ENCODE data around the gene OFD1.
"Not testable (repeated sequence)": the region's sequence is repeated elsewhere in the genome, so short reads cannot be mapped to it uniquely, and the experiment has no call there.

OFD1 gene

DNA sequence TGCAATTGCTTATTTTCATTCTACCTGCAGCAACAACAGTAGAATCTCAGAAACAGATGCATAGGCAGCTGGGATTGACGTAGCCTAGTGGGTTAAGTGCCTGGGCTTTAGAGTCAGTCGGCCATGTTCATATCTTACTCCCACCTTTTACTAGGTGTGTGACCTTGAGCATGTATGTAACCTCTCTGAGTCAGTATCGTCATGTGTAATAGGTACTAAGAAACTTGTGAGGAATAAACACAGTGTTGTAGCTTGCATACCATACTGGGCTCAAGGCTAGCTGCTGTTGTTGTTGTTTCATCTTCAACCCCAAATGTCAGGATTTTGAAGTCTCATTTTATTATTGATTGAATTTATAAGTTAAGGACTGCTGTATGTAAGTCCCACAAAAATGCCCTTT lies 31.4 kb upstream of the OFD1 start:
- no peak for DNase-seq (ENCODE audit: low read depth in 1 of 2, low spot score in 1 of 2)

DNA sequence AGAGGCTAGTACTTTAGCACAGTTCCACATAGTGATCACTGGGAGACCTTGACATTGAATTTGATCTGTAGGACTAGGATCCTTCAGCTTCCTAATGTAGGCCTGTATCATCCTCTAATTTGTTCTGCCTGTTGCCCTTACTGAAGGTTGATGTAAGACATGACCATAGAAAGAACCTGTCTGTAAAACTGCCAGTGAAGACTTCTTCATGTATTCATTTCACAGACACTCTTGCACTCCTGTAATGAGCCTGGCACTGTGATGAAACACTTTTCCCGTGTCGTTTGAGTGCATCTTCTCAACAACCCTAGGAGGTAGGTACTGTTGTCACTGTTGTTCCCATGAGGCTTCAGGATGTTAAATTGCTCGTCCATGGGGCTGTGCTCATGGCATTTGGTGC lies 31.0 kb upstream of the OFD1 start:
- no peak for DNase-seq (ENCODE audit: low read depth in 1 of 2, low spot score in 1 of 2)

- DNase-seq (ENCODE audit: low read depth in 1 of 2, low spot score in 1 of 2) = no peak
Observed at GRCh38 chrX:13711141-13711540, 23.4 kb upstream of the OFD1 start.

DNA sequence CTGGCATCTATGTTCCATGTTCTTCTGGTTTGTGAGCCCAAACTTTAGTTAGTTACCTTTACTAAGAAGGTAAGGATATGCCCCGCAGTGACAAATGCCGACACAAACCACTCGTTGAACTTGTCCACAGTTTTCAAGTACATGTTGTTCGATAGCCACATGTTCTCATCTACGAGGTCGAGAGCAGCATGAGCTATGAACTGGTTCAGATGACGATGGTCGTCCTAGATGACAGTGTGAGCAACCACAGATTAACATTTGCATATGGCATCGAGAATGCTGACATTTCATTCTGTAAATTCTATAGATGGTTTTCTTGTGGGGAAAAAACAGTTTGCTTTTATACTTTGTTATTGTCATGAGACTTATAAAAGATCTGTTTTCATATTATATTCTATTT lies 18.1 kb upstream of the OFD1 start:
- DNase-seq (ENCODE audit: low read depth in 1 of 2, low spot score in 1 of 2) = no peak

DNA sequence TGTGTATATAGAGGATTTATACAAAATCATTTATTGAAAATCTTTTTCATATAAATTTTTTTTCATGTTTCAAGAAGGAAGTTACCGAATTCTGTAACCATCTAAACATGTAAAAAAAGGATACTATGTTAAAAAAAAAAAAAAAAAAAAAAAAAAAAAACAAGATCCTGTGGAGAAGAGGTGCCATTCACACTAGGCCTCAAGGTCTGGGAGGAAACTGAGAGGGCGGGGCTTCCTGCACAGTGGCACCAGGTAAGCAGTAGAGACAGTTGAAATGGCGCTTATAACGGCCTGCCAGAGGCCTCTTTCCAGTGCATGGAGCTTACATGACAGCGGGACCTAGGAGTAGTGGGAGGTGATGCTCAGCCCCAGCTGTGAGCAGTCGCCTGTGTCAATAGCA lies 17.6 kb upstream of the OFD1 start:
- peak in 1 of 2 donors; percentile 1 for DNase-seq (ENCODE audit: low read depth in 1 of 2, low spot score in 1 of 2)

DNA sequence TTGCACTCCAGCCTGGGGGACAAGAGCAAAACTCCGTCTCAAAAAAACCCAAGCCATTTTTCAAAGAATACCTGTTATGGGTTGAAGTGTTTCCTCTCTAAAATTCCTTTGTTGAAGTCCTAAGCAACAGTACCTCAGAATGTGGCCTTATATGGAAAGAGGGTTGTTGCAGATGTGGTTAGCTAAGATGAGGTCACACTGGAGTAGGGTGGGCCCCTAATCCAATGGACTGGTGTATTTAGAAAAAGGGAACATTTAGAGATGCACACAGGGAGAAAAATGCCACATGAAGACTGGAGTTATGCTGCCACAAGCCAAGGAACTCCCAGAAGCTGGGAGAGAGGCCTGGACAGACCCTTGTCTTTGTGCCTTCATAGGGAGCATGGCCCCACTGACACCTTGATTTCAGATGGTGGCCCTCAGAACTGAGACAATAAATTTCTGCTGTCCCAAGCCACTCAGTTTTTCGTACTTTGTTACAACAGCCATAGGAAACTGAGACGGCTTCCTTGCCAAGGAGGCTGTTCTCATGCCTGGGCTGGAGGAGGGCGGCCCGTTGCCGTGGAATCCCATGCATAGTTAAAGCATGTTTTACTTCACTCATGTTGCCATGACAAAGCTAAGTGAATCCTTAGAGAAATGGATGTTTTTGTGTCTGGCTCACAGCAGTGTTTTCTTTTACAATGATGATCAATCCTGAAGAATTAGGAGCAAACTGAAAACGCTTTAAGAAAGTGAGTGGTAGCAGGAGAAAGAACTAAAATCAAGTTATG lies 16.7 kb upstream of the OFD1 start:
- DNase-seq (ENCODE audit: low read depth in 1 of 2, low spot score in 1 of 2) = no peak

DNA sequence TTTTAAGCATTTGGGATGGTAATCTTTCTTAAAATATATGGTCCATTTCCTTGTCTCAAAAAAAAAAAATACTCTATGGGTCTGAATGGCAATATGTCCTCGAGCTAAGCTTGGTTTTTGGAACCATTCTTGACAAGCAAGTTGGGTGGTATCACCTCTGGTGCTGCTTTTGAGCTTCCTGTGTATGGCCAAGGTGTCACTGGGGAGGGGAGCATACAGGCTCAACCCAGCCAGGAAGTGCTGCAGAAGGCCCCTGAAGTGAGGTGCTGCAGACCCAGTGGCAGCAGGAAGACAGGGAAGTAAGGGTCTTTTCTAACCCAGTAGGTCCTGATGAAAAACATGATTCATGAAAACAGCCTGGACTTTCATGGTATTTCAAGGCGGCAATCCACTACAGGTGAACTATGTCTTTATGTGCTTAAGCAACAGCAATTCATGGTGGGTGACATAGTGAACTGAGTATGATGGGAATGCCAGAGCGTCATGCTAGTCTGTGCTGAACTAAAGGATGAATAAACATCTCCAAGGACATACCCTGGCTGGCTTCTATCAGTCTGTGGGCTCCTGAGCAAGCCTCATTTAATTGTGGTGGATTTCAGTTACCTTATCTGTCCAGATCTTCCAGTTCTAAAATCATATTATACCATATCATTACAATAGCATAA lies 15.2 kb upstream of the OFD1 start:
- no peak for DNase-seq (ENCODE audit: low read depth in 1 of 2, low spot score in 1 of 2)

- DNase-seq (ENCODE audit: low read depth in 1 of 2, low spot score in 1 of 2) = no peak
Observed at GRCh38 chrX:13721371-13721770, 13.2 kb upstream of the OFD1 start.

DNA sequence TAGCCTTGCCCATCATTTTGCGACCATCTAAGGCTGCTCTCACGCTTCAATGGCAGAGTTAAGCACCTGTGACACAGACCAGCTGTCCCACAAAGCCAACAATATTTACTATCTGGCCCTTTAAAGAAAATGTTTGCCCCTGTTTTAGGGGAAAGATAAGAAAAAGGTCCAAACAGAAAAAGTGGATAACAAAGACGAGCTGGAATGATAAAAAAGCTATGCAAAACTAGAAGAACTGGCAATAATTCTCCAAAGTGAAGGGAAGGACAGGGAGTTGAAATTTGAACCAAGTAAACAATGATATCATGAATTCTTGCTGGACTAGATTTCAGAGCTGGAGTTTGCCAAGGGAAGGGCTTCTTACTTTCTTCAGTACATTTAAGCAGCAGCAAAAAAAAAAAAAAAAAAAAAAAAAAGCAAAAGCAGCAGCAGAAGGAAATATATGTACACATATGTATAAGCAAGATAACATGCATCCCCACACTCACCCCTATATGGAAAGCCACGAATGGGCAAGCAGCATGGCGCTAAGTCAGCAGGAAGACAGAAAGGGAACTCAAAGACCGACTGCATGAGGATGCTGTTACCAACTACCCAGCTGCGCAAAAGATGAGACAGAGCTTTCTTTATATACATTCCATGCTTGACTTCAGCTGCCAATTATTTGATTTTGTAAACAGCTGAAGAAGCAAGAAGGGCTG lies 12.6 kb upstream of the OFD1 start:
- no peak for DNase-seq (ENCODE audit: low read depth in 1 of 2, low spot score in 1 of 2)

DNA sequence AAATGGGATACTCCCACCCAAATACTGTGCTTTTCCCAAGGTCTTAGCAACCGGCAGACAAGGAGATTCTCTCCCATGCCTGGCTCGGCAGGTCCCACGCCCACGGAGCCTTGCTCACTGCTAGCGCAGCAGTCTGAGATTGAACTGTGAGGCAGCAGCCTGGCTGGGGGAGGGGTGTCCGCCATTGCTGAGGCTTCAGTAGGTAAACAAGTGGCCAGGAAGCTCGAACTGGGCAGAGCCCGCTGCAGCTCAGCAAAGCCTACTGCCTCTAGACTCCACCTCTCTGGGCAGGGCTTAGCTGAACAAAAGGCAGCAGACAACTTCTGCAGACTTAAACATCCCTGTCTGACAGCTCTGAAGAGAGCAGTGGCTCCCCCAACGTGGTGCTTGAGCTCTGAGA lies 9.7 kb upstream of the OFD1 start:
- peak in 1 of 2 donors; percentile 24 for DNase-seq (ENCODE audit: low read depth in 1 of 2, low spot score in 1 of 2)

GRCh38 chrX:13726583-13726982 lies 8.0 kb upstream of the OFD1 start:
- not testable (repeated sequence) for DNase-seq (ENCODE audit: low read depth in 1 of 2, low spot score in 1 of 2)

DNA sequence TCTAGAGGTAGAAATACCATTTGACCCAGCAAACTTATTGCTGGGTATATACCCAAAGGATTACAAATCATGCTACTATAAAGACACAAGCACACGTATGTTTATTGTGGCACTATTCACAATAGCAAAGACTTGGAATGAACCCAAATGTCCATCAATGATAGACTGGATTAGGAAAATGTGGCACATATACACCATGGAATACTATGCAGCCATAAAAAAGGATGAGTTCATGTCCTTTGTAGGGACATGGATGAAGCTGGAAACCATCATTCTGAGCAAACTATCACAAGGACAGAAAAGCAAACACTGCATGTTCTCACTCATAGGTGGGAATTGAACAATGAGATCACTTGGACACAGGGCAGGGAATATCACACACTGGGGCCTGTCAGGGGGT lies 4.0 kb upstream of the OFD1 start:
- DNase-seq (ENCODE audit: low read depth in 1 of 2, low spot score in 1 of 2) = not testable (repeated sequence)

DNA sequence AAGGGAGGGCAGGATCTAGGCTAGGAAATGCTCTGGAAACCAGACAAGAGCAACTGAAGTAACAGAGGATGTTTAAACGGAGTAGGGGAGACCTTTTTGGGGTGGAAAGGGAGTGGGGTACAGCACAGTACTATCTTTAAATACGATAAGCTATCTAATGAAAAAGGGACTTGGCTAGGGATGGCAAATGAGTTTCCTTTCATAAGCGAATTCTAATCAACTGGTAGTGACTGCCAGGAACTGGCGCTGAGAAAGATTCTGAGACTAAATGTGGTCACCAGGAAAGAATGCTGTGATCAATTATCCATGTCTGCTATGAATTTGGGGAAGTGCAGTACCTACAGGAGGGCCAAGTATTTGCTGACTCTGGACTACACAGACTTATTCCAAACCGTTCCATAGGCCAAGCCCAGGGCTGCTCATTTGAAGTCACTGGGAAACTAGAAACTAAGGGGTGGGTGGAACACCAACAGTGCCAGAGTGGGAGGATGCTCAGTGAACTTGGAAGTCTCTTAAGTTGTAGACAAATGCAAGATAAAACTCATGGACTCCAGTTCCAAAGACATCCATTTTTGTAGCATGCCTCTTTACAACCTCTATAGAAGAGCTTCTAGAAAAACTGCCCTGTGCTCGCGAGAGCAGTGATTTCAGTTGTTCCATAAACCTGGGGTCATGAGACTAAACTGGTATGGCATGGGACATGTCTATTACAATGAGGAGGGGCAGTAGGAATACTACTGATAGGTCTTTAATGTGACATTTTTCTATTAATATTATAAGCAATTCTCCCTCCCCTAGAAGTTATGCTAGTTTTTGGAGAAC lies 2.1 kb upstream of the OFD1 start:
- DNase-seq (ENCODE audit: low read depth in 1 of 2, low spot score in 1 of 2) = no peak

DNA sequence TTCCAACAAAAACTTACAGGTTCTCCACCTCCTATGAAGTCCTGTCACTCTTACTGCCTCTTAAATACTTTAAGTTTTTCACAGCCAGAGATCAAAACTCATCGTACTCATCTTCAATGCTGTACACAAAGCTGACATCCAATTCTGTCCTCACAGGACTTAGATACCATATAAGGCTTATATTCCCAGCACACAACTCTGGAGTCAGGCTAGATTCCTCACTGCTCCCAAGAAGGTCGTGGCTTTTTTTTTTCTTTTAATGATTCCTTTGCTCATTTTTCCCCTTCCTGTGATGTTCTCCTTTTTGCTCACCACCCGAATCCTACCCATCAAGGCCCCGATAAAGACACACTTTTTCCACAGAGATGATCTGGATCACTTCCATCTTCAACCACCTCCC lies 1.0 kb upstream of the OFD1 start:
- no peak for DNase-seq (ENCODE audit: low read depth in 1 of 2, low spot score in 1 of 2)

DNA sequence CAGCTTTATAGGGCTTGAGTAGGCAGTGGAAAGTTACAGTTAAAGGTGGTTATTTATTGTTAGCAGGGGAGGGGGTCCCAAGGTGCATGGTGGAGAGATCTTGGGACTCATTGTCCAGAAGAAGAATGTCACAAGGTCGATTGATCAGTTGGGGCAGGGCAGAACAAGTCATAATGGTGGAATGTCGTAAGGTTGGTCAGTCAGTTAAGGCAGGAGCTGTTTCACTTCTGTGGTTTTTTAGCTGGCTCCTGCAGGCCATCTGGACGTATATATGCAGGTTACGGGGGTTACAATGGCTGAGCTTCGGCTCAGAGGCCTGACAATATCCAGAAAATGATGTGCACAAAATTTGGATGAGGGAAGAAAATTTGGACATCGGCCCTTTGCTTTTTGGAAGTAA lies 7.1 kb downstream of the OFD1 start:
- no peak for DNase-seq (ENCODE audit: low read depth in 1 of 2, low spot score in 1 of 2)

DNA sequence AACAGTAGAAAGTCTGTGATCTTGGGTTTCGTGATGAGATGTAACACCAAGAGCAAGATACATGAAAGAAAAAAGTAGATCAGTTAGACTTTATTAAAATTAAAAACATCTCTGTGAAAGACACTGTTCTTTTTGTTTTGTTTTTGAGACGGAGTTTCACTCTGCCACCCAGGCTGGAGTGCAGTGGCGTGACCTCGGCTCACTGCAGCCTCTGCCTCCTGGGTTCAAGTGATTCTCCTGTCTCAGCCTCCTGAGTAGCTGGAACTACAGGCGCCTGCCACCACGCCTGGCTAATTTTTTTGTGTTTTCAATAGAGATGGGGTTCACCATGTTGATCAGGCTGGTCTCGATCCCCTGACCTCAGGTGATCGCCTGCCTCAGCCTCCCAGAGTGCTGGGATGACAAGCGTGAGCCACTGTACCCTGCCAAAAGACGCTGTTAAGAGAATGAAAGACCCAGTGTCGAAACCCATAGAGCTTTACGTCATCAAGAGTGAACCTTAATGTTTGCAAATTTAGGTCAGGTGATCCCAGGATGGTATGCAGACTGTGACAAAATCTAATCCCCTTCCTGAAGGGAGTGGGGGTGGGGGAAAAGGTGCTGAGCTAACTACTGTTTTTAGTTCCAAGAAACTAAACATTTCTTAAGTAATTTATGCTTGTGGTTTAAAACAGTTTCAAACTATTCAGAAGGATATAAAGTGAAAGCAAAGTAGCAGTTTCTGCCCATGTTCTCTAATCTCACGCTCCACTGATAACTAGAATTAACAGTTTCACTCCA lies 8.0 kb downstream of the OFD1 start:
- no peak for DNase-seq (ENCODE audit: low read depth in 1 of 2, low spot score in 1 of 2)

GRCh38 chrX:13747836-13748235 lies 13.3 kb downstream of the OFD1 start:
- no peak for DNase-seq (ENCODE audit: low read depth in 1 of 2, low spot score in 1 of 2)

- no peak for DNase-seq (ENCODE audit: low read depth in 1 of 2, low spot score in 1 of 2)
Observed at GRCh38 chrX:13748486-13748885, 13.9 kb downstream of the OFD1 start.

DNA sequence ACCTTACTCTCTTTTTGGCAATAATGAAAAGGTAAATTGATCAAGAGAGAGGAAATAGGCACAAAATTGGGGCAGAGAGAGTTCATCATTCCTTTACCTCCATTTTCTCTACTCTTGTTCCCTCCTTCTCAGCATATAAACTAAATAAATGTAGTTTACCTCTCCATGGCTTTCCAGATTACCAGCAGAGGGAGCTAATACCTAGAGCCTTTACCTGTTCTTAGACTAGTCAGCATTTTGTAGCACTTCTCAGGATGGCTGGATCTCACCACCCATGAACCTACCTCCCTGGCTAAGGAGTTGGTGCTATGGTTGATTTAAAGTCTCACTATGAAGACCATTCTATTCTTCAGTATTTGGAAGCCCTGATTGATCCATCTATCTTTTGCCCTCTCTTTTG lies 15.7 kb downstream of the OFD1 start:
- DNase-seq (ENCODE audit: low read depth in 1 of 2, low spot score in 1 of 2) = no peak

DNA sequence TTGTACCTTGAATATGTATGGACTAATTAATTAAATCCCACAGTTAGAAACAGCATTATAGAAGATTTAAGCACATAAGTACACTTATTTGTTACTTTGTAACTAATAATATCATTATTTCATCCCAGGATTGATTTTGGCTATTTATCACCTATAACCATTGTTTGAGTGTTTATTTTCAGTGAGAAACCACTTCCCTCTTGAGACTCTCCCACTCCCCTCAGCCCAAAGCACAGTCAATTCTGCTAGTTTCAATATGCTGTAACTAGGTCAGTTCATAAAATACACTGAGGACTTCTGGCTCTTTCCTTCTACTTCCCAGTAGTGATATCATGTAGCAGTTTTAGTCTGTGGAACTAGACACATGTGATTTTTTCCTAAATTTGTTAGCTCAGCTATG lies 16.3 kb downstream of the OFD1 start:
- DNase-seq (ENCODE audit: low read depth in 1 of 2, low spot score in 1 of 2) = no peak

DNA sequence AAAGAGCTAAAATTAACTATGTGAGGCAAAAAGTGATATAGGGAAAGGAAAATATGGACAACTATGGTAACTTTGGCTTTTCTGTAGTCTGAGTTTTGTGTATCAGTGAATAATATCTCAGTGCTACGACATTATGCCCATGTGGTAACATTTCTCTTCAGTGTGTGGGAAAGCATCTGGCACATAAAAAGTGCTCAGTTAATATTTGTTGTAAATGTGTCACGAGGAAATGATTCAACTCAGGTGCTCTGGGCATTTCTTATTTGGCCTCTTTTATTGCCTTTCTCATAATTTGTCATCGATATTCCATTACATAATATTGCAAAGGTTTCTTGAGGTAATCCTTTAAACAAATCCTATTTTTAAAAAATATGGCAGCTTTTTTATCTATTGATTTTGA lies 17.6 kb downstream of the OFD1 start:
- DNase-seq (ENCODE audit: low read depth in 1 of 2, low spot score in 1 of 2) = no peak

Data from stimulated activated CD4-positive, alpha-beta T cell treated with anti-CD3 and anti-CD28 coated beads, Interleukin-15, amount 100 ng/mL, for 1 hour (primary cell).